Nasal cavity respiratory epithelium epithelial cell of viscerocranial mucosa (primary cell): ENCODE measurements around the gene SV2A. TPM values are rescaled to one million over a fixed set of nuclear protein-coding genes. Genes with fewer than 3 reads are reported as not detected.

ENCODE experiments used
- total RNA-seq: library from RNA; depleted of rRNA; stranded (reverse); fragments of >200 nt; gene quantifications from 2 replicates; pipeline ENCODE4 v1.2.3, GENCODE V29; 2014

The SV2A gene
- 0.34 and 0.36 TPM in 2 replicates for total RNA-seq

GRCh38 chr1:149917571-149918144 is at the start of gene SV2A:
Gene SV2A (minus strand): TSS chr1:149917844. CDS start chr1:149913840, 4,004 bp downstream.

GRCh38 chr1:149936170-149936991 is 18.7 kb upstream of the SV2A start, which contains the start of gene MTMR11:
Gene MTMR11 (minus strand): TSS chr1:149936879. CDS start chr1:149936647, 232 bp downstream.

GRCh38 chr1:149927563-149928400 is 10.1 kb upstream of the SV2A start, which contains the start of gene SF3B4:
Gene SF3B4 (minus strand): TSS chr1:149927803. CDS start chr1:149927759, 44 bp downstream.

GRCh38 chr1:149899460-149900284 is 18.0 kb downstream of the SV2A start, which contains the start of gene BOLA1:
Gene BOLA1 (plus strand): TSS chr1:149899568. CDS start chr1:149900060, 492 bp downstream.

Other genes with a start within 250 kb of the SV2A start
- gene FCGR1A, start 135.2 kb downstream of the SV2A start, total RNA-seq, result not detected in 2 replicates
- 9.9 and 19.5 TPM in 2 replicates for gene BOLA1, start 18.3 kb downstream of the SV2A start, total RNA-seq
- 15.0 and 20.9 TPM in 2 replicates for gene SF3B4, start 10.0 kb upstream of the SV2A start, total RNA-seq
- 1.7 and 3.1 TPM in 2 replicates for gene MTMR11, start 19.0 kb upstream of the SV2A start, total RNA-seq
- 19.5 and 24.9 TPM in 2 replicates for gene OTUD7B, start 92.9 kb upstream of the SV2A start, total RNA-seq
- gene VPS45, start 149.9 kb upstream of the SV2A start, total RNA-seq, result 22.2 and 32.2 TPM in 2 replicates
- gene PLEKHO1, start 232.1 kb upstream of the SV2A start, total RNA-seq, result 5.8 and 6.0 TPM in 2 replicates